Posterior cingulate gyrus (tissue), 11 donors: Measurements from ENCODE around the gene COL16A1.

Experiments
- DNase-seq, 10 donors: peaks; one replicate each; pipeline versions ENCODE4 v3.0.0 to v3.0.0-alpha.2; 2020 to 2021; ENCODE audit warnings: mixed read lengths in 3 of 10
- intact Hi-C: fragments of 100-400 bp; cut with DNase I; formaldehyde crosslinking; loops from one replicate; pipeline ENCODE4 v1.15.1; 2023

COL16A1 gene

DNA sequence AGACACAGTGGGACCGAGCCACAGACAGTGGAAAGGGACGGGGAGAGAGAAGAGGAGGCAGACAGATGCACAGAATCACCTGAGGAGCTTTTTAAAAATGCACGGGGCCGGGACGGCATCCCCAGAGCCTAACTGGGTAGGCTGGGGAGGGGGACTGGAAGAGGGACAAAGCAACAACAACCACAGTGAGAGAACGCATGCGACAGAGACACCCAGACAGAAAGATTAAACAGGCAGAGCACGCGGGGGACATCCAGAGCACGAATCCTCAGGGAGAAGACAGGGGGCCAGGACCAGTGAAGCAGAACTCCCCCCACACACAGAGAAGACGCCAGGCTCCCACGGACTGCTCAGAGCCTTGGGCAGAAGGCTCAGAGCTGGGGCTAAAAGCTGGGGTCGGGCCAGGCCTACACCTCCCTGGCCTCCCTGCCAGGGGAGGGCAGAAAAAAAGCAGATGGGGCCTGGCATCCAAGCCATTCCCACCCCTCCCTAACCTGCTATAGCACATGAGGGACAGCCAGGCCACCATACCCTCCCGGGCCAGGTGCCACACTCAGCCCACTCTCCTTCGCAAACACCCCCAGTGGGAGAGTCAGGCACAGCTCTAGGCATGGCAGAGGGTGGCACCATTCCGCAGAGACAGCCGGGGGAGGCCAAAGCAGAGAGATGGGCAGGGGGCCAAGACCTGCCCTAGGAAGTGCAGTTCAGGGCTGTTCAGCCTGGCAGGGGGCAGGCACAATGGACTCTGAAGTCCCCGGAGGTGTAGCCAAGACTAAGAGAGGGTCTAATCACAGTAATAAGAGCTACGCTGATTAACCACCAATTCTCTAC is 29.8 kb upstream of the COL16A1 start:
- DNase-seq = peak in 5 of 10 donors; percentile 41 to 92 (median 90)

GRCh38 chr1:31732751-31733289 is 29.0 kb upstream of the COL16A1 start:
- intact Hi-C loops = no loop called here
- DNase-seq = peak in 1 of 10 donors; percentile 70

More for the DNA sequence above, 29.8 kb upstream of the COL16A1 start:
- intact Hi-C loops = no loop called here

GRCh38 chr1:31732343-31732742 is 28.5 kb upstream of the COL16A1 start:
- intact Hi-C loops = no loop called here
- no peak for DNase-seq

DNA sequence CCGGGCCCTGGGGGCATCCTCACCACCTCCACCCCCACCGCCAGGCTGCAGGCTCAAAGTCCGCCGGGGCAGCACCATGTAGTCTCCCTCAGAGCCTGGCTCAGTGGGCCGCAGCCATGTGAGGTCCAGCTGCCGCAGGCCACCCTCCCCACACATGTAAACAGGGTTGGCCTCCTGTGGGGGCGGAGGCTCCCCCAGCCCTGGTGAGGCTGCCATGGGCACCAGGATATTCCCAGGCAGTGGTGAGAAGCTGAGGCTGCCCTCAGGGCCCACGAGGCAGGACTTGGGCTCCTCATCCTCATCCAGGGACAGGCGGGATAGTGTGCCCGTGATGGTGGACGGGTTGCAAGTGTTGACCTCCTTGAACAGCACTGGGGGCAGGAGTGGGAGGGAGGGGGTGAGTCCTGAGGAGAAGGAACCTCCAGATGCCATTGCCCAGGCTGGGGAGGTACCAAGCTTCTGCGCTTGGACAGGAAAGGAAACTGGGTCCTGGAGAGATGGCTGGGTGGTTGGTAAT is 27.3 kb upstream of the COL16A1 start:
- DNase-seq = no peak
- intact Hi-C loops = no loop called here

GRCh38 chr1:31730336-31731048 is 26.7 kb upstream of the COL16A1 start:
- intact Hi-C loops = no loop called here
- peak in 1 of 10 donors; percentile 67 for DNase-seq

GRCh38 chr1:31727849-31728248 is 24.0 kb upstream of the COL16A1 start:
- intact Hi-C loops = no loop called here
- DNase-seq = no peak

- DNase-seq = no peak
- intact Hi-C loops = no loop called here
These were observed 23.4 kb upstream of the COL16A1 start for GRCh38 chr1:31727195-31727594.

DNA sequence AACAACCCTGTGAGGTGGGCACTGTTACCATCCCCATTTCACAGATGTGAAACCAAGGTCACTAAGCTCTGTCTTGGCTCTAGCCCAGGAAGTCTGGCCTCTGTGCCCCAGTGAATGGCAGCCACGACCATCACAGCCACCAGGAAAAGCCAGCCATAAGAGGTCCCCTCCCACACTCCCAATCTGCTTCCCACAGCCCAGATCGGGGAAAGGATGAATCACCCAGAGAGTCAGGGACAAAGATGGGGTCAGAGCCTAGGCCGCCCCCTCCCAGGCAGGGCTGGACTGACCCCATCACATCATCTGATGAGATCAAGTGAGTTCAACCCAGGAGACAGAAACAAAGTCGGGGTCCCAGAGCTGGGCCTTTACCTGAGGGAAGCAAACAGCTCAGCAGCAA is 22.9 kb upstream of the COL16A1 start:
- intact Hi-C loops = no loop called here
- no peak for DNase-seq

- no peak for DNase-seq
- intact Hi-C loops = no loop called here
These were observed 22.1 kb upstream of the COL16A1 start for GRCh38 chr1:31725777-31726535.

DNA sequence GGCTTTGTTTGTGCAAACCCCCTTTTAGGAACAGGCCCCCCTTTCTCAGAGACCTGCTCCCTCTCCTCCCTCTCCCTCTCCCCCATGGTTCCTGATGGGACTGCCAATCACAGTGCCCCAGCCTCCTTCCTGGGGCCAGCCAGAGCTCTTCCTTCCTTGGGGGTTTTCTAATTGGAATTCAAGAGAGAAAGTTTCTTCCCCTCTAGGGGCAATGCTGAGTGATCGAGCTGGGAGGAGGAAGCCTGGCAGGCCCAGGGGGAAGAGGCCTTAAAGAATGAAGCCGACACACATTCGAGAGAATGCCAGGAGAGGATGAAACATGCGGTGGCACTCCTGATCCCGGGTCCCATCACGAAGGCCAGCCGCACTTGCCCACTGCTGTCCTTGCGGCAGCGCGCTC is 21.3 kb upstream of the COL16A1 start:
- intact Hi-C loops = no loop called here
- no peak for DNase-seq

DNA sequence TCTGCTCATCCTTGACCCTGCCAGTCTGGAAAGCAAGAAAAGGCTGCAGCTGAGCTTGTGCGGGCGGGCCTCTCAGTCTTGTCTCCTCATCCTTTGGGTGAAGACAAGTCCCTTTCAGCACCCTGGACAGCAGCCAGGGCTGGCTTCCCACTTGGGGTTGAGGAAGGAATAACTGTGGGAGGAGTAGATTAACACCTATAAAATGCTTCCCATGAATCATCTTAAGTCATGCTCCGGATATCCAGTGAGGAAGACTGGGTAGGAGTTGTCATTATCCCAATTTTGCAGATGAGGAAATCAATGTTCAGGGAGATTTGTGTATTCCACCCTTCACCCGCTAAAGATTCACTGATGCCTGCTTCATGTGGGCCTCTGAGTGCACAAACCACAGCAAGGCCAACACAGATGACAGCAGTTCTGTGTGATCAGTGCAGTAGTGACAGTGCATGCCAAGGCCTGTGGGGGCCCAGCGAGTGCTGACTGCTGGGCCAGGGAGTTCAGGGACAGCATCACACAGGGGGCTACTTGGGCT is 20.1 kb upstream of the COL16A1 start:
- intact Hi-C loops = no loop called here

GRCh38 chr1:31718327-31718897 is 14.6 kb upstream of the COL16A1 start:
- DNase-seq = no peak
- intact Hi-C loops = loop anchor here (5.0 kb wide), 1 partner anchor 69 kb away; no protein-coding TSS in a partner anchor

More for the DNA sequence above, 20.1 kb upstream of the COL16A1 start:
- peak; percentile 53 to 95 (median 70) for DNase-seq

- intact Hi-C loops = loop anchor here (5.0 kb wide), 1 partner anchor 70 kb away; no protein-coding TSS in a partner anchor
- DNase-seq = no peak
These were observed 13.5 kb upstream of the COL16A1 start for GRCh38 chr1:31717341-31717740.

DNA sequence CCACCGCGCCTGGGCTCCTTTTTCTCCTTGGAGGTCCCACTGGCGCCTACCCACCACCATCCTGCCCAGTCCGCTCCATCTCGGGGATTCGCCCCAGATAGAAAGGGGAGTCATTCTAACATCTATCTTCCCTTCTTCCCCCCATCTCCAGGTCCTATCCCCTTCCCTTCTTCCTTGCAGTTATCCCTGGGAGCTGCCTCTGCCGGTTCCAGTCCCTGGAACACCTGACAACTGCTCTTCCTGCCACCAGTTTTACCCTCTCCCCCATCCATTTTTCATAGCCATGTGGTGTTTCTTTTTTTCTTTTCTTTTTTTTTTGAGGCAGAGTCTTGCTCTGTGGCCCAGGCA is 12.0 kb upstream of the COL16A1 start:
- no peak for DNase-seq
- intact Hi-C loops = loop anchor here (5.0 kb wide), 1 partner anchor 71 kb away; no protein-coding TSS in a partner anchor

DNA sequence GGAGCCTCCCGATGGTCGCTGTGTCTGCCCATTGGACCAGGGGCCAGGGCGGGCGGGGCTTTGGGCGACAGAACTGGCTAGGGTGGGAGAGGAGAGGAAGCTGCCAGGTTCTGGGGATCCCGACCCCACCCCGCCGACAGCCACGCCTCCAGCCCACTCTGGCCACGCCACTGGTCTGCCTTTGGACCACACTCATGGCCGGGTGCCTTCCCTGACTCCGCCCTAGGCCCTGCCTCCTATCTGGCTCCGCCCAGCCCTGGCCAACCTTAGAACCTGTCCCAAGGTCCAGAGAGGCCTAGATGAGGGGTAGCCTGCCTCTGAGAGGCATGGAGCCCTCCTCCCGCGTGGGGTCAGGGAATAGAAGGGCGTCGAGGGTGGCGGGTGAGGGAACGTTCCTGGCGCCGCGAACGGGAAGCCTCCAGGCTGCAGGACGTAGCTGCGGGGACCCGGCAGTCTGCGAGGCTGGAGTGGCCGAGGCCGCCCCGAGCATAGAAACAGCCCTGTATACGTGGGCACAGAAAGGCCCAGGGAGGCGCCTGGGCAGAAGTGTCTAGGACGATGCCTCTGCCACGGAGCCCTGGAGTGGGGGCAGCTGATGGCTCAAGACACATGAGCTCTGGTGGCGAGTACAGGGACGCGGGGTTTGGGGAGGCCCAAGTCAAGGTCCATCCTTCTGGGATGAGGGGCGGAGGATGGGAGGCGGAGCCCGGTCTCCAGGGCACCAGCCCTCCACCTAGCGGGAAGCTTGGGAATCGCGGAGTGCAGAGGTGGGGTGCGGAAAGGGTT is 11.5 kb upstream of the COL16A1 start:
- peak; percentile 55 to 96 (median 77) for DNase-seq
- intact Hi-C loops = loop anchor here (5.0 kb wide), 1 partner anchor 72 kb away; no protein-coding TSS in a partner anchor

- intact Hi-C loops = loop anchor here (5.0 kb wide), 1 partner anchor 73 kb away; no protein-coding TSS in a partner anchor
- peak in 2 of 10 donors; percentile 52 to 91 for DNase-seq
These were observed 10.7 kb upstream of the COL16A1 start for GRCh38 chr1:31714442-31715086.

DNA sequence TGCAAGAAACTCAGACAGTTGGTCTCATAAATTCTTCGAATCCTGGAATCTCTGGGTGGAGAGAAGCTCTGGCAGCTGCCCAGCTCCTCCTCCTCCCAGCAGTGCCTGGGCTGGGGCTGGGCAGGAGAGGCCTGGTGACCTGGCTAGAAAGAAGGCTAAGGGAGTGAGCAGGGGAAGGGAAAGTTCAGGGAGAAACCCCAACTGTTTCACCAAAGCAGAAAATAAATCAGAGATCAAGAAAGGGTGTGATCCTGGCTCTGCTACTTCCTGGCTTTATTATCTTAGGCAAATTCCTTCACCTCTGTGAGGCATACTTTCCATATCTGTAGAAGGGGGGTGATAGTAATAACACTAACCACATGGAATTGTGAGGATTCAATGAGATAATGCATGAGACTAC is 8.8 kb upstream of the COL16A1 start:
- intact Hi-C loops = no loop called here
- DNase-seq = no peak

DNA sequence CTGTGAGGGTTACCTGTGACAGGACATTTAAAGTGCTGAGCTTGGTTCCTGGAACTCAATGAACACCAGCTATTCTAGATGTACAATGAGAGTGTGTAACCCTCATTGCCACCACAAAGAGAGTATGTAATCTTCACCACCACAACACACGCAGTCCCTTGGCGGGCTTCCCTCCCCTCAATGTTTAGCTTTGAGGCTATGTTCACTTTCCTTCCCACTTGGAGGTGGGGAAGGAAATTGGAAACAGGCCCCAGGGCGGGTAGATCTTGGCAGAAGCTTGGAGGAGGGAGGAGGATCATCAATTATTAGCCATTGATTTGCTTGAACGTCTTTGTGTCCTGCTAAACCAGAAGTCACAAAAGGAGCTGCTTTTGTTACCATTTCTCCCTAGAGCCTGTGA is 8.3 kb upstream of the COL16A1 start:
- intact Hi-C loops = no loop called here
- no peak for DNase-seq
